HL-60 (cell line): ENCODE measurements around the gene ZG16B.

Source experiments
- DNase-seq, 2 experiments: peaks; one replicate each; pipeline ENCODE4 v3.0.0-alpha.2; 2010 to 2020; ENCODE audit warnings: low read depth in 1 of 2, low spot score in 1 of 2
- H3K27ac ChIP-seq: fragments of 250-450 bp; sonication (Bioruptor Pico); replicated peaks from 2 replicates; pipeline ENCODE4 v1.5.1; 2020; ENCODE audit warnings: mild to moderate bottlenecking, moderate library complexity
- H3K27me3 ChIP-seq: fragments of 250-450 bp; sonication (Bioruptor Pico); 2 replicates; pipeline ENCODE4 v1.5.1; 2021; ENCODE audit warnings: mild to moderate bottlenecking, moderate library complexity; ENCODE audit not compliant: insufficient read depth, poor library complexity, severe bottlenecking
- H3K4me3 ChIP-seq: replicated peaks from 2 replicates; pipeline ENCODE4 v1.5.1; 2011; ENCODE audit warnings: mild to moderate bottlenecking, control low read depth, low read length; ENCODE audit not compliant: insufficient read depth
- CTCF ChIP-seq: IDR thresholded peaks from one replicate; pipeline ENCODE4 v1.5.1; 2011; ENCODE audit warnings: low read length, control low read depth, inconsistent platforms; ENCODE audit not compliant: insufficient read depth
- GABPA ChIP-seq: IDR thresholded peaks from 2 replicates; pipeline ENCODE4 v1.6.1; 2012; ENCODE audit warnings: low read depth
- POLR2AphosphoS5 ChIP-seq: IDR thresholded peaks from 2 replicates; pipeline ENCODE4 v1.6.1; 2012; ENCODE audit warnings: low read depth
- REST ChIP-seq: IDR thresholded peaks from 2 replicates; pipeline ENCODE4 v1.6.1; 2012; ENCODE audit warnings: low read depth; ENCODE audit not compliant: insufficient replicate concordance
- SPI1 ChIP-seq: IDR thresholded peaks from 2 replicates; pipeline ENCODE4 v1.6.1; 2012; ENCODE audit warnings: low read depth, mild to moderate bottlenecking, borderline replicate concordance

The ZG16B gene

GRCh38 chr16:2824626-2825025 lies 5.5 kb upstream of the ZG16B start:
- no peak for DNase-seq
- no peak overlapping the region for H3K4me3 ChIP-seq
- TF ChIP-seq POLR2AphosphoS5, result no peak
- TF ChIP-seq CTCF, result no peak
- no peak for TF ChIP-seq GABPA
- no peak for TF ChIP-seq REST
- no peak for TF ChIP-seq SPI1
- no peak overlapping the region for H3K27ac ChIP-seq
- no peaks in the 10 kb centered on the region for H3K27me3 ChIP-seq

GRCh38 chr16:2825049-2825742 lies 4.9 kb upstream of the ZG16B start:
- no peaks in the 10 kb centered on the region for H3K27me3 ChIP-seq
- TF ChIP-seq CTCF, result no peak
- TF ChIP-seq SPI1, result no peak
- TF ChIP-seq REST, result no peak
- TF ChIP-seq POLR2AphosphoS5, result no peak
- TF ChIP-seq GABPA, result no peak
- no peak overlapping the region for H3K27ac ChIP-seq
- no peak overlapping the region for H3K4me3 ChIP-seq
- no peak for DNase-seq

- no peak overlapping the region for H3K4me3 ChIP-seq
- no peak for TF ChIP-seq CTCF
- TF ChIP-seq POLR2AphosphoS5, result no peak
- TF ChIP-seq REST, result no peak
- no peak for TF ChIP-seq GABPA
- TF ChIP-seq SPI1, result no peak
- DNase-seq, result no peak
- no peak overlapping the region for H3K27ac ChIP-seq
- no peaks in the 10 kb centered on the region for H3K27me3 ChIP-seq
Observed at GRCh38 chr16:2825906-2826305, 4.2 kb upstream of the ZG16B start.
